Tibial artery (tissue), 4 donors: ENCODE data around the gene TBC1D20.

Source experiments
- DNase-seq, 2 donors: peaks; one replicate each; pipeline ENCODE4 v3.0.0-alpha.2; 2019
- H3K27ac ChIP-seq, 2 donors: fragments of 200-600 bp; sonication (generic) in 1 of 2; 1 replicate in 1 of 2; 2 replicates in 1 of 2; pipeline ENCODE4 v1.5.1; 2018 to 2019; ENCODE audit warnings: mild to moderate bottlenecking in 1 of 2
- H3K27me3 ChIP-seq, 2 donors: fragments of 200-600 bp; sonication (generic) in 1 of 2; one replicate each; pipeline versions ENCODE4 v1.5.1 to v1.6.0; 2016 to 2019
- H3K36me3 ChIP-seq, 3 donors: fragments of 200-600 bp; sonication (generic) in 2 of 3; one replicate each; pipeline ENCODE4 v1.5.1; 2016 to 2019; ENCODE audit warnings: mild to moderate bottlenecking in 2 of 3
- H3K4me1 ChIP-seq, 4 donors: fragments of 200-600 bp; sonication (generic) in 2 of 4; 1 replicate in 3 of 4; 2 replicates in 1 of 4; pipeline ENCODE4 v1.5.1; 2016 to 2019
- H3K4me3 ChIP-seq, 2 donors: fragments of 200-600 bp; sonication (generic) in 1 of 2; 1 replicate in 1 of 2; 2 replicates in 1 of 2; pipeline ENCODE4 v1.5.1; 2018 to 2019; ENCODE audit warnings: mild to moderate bottlenecking in 2 of 2
- H3K9me3 ChIP-seq, 3 donors: fragments of 200-600 bp; sonication (generic) in 1 of 3; one replicate each; pipeline ENCODE4 v1.5.1; 2016 to 2019
- intact Hi-C: fragments of 100-400 bp; cut with DNase I; formaldehyde crosslinking; loops from one replicate; pipeline ENCODE4 v1.15.0; 2023; ENCODE audit warnings: low total_unique reads
- TF ChIP-seq, protein P1 (sequence below), 2 experiments: fragments of 200-600 bp in 1 of 2; fragments of 450-650 bp in 1 of 2; IDR thresholded peaks; one replicate each; pipeline ENCODE4 v1.5.1; 2017 to 2019; ENCODE audit warnings: antibody characterized with exemption in 2 of 2, mild to moderate bottlenecking in 1 of 2, moderate library complexity in 1 of 2

Gene TBC1D20

DNA sequence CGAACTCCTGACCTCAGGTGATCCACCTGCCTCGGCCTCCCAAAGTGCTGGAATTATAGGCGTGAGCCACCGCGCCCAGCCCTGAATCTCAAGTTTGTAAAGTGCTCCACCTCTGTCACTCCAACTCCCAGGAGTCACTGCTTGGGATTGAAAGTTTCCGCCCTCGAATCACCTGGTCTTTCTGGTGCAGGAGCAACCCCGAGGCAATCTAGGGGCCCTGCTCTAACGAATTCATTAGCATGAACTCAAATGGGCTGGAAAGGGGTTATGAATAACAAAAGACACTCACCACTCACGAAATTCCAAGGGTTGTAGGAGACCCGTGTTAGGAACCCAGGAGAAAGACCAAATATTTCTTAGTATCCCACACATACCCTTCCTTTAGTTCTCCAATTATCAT is 28.1 kb downstream of the TBC1D20 start:
- TF ChIP-seq, protein P1, sequence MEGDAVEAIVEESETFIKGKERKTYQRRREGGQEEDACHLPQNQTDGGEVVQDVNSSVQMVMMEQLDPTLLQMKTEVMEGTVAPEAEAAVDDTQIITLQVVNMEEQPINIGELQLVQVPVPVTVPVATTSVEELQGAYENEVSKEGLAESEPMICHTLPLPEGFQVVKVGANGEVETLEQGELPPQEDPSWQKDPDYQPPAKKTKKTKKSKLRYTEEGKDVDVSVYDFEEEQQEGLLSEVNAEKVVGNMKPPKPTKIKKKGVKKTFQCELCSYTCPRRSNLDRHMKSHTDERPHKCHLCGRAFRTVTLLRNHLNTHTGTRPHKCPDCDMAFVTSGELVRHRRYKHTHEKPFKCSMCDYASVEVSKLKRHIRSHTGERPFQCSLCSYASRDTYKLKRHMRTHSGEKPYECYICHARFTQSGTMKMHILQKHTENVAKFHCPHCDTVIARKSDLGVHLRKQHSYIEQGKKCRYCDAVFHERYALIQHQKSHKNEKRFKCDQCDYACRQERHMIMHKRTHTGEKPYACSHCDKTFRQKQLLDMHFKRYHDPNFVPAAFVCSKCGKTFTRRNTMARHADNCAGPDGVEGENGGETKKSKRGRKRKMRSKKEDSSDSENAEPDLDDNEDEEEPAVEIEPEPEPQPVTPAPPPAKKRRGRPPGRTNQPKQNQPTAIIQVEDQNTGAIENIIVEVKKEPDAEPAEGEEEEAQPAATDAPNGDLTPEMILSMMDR (IDR thresholded peaks at IDR 0.05): no peak
- intact Hi-C loops: no loop called here
- H3K36me3 ChIP-seq: peaks cover 53 to 93% (median 67%) of the 10 kb centered on the region in 3 donors
- H3K4me1 ChIP-seq: no peaks in the 10 kb centered on the region
- no peak overlapping the region for H3K27ac ChIP-seq
- no peak for DNase-seq
- no peaks in the 10 kb centered on the region for H3K9me3 ChIP-seq
- no peaks in the 10 kb centered on the region for H3K27me3 ChIP-seq
- no peak overlapping the region for H3K4me3 ChIP-seq

DNA sequence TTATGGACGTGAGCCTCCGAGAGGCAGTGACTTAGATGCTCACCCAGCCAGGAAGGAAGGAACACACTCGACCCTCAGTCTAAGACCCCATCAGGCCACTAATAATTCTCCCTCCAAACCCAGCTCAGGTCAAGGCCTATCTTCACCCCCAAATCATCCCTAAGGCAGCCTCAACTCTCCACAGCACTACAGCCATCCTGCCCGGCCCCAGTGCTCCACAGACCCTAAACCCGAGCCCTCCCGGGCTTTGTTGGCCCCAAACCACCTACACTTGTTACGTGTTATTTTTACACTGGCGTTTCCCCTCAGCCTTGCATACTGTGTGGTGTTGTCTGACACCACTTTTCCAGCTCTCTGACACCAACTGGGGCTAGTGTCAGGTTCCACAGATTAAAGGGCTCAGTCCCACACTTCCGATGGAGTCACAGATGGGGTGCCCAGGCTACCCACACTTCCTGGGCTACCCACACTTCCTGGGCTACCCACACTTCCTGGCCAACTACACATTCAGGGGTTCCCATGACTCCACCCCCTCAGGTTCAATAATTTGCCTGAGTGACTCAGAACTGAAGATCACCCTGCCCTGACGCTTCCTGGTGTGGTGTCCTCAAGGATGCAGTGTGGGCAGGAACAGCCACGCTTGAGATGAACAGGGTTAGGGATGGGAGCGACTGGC is 28.9 kb downstream of the TBC1D20 start:
- Histone ChIP-seq H3K27ac (no peak overlapping the region), H3K4me3 (no peak overlapping the region), H3K27me3 (no peaks in the 10 kb centered on the region), H3K9me3 (no peaks in the 10 kb centered on the region), H3K36me3 (peaks cover 53 to 93% (median 67%) of the 10 kb centered on the region in 3 donors), H3K4me1 (no peaks in the 10 kb centered on the region)
- DNase-seq: no peak
- TF ChIP-seq, protein P1 (IDR thresholded peaks at IDR 0.05): no peak
- intact Hi-C loops: no loop called here

DNA sequence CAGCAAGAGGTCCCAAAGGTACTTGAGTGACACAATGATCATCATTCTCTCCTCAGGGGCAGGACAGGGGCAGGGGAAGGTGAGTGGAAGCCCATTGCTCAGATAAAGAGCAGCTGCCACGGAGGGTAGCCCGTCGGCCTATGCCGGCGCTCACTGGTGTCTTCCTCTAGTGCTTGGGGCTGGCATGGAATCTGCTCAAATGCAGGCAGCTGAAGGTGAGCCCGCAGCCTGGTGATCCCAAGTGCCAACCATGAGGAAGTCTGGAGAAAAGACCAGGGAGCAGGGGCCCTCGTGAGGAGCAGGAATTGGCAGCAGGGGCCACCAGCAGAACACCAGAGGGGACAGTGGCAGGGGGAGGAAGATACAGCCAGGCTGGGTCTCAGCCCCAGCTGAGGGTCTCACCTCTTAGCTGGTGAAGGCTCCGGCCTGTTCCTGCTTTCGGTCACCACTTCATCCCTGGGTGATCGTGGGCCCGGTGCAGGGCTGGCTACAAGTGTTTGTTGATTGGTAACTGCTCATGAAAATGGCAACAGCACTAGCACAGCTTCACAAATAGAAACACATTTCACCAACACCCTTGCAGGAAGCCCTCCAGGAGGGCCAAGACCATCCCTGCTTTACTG is 29.5 kb downstream of the TBC1D20 start:
- H3K4me1 ChIP-seq: no peaks in the 10 kb centered on the region
- intact Hi-C loops: no loop called here
- no peaks in the 10 kb centered on the region for H3K27me3 ChIP-seq
- peak in 1 of 2 donors; percentile 54 for DNase-seq
- H3K36me3 ChIP-seq: peaks cover 49 to 93% (median 67%) of the 10 kb centered on the region in 3 donors
- no peak overlapping the region for H3K27ac ChIP-seq
- H3K4me3 ChIP-seq: no peak overlapping the region
- no peaks in the 10 kb centered on the region for H3K9me3 ChIP-seq
- TF ChIP-seq, protein P1 (IDR thresholded peaks at IDR 0.05): no peak

DNA sequence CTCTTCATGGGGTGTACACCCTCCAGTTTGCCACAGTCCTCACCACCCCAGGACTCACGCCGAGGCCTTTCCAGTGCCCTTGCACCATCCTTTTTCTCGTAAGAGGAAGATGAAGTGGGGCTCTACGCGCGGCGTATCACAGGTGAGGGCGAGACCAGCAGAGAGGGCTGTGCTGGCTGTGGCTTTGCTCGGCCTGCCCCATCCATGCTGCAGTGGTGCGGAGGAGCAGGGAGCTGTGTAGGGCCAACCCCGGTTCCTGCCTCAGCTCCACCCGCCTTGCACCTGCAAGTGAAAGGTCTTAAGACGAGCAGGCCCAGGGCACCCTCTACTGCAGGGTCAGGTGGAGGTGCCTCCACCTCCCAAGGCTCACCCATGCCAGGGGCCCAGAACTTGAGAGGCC is 30.1 kb downstream of the TBC1D20 start:
- TF ChIP-seq, protein P1 (IDR thresholded peaks at IDR 0.05): no peak
- Histone ChIP-seq H3K4me3 (no peak overlapping the region), H3K4me1 (no peaks in the 10 kb centered on the region), H3K36me3 (peaks cover 48 to 93% (median 68%) of the 10 kb centered on the region in 3 donors), H3K27ac (no peak overlapping the region), H3K9me3 (no peaks in the 10 kb centered on the region), H3K27me3 (no peaks in the 10 kb centered on the region)
- intact Hi-C loops: no loop called here
- DNase-seq: peak in 1 of 2 donors; percentile 57

DNA sequence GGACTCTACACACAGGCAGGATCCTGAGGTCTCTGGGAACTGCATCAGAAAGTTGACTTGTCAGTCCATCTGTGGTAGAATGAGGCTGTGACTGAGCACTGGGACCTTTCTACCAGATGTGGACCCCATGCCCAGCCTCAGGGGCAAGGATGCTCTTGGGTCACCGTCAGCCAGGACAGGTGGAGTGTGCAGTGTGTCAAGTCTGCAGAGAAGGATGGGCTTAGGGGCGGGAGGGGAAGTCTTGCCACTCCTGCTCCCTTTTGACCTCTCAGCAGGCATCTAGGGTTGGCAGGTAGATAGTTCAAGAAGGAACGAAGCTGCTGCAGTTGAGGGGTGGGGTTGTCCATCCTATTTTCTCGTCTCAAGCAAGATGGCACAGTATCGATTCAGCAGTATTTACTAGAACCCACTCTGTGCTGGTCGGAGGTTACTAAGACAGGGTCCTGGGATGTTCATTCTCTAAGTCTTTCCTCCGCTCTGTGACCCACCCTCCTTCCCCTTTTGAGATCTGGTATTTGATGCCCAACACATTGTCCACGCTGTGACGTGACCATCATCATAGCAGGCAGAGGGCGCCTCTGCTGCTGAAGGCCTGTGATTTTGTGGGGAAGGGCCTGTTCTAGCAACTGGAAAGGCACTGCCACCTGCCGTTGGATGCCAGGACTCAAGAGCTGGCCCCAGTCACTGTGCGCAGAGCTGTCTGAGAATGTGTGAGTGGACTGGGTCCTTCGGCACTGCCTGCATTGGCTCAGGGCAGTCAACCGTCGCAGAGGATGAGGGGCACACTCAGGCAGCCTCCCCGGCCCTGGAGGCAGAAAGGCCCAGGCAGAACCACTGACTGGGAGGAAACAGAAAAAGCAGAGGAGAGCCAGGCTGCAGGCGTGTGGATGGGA is 31.1 kb downstream of the TBC1D20 start:
- H3K9me3 ChIP-seq: no peaks in the 10 kb centered on the region
- H3K27ac ChIP-seq: no peak overlapping the region
- DNase-seq: peak; percentile 40 to 71
- TF ChIP-seq, protein P1 (IDR thresholded peaks at IDR 0.05): peak; percentile 54 to 57
- intact Hi-C loops: no loop called here
- peaks cover 42 to 87% (median 62%) of the 10 kb centered on the region in 3 donors for H3K36me3 ChIP-seq
- H3K27me3 ChIP-seq: no peaks in the 10 kb centered on the region
- no peaks in the 10 kb centered on the region for H3K4me1 ChIP-seq
- no peak overlapping the region for H3K4me3 ChIP-seq
